GM19438 (cell line): Measurements from ENCODE around the gene SACS.
"Not testable (repeated sequence)": the region's sequence is repeated elsewhere in the genome, so short reads cannot be mapped to it uniquely, and the experiment has no call there.

Experiments
- ATAC-seq: cut with Tn5 transposase; IDR thresholded peaks from one replicate; pipeline ENCODE4 v1.9.1; 2021; ENCODE audit warnings: low read depth; ENCODE audit not compliant: unreplicated experiment

SACS gene

DNA sequence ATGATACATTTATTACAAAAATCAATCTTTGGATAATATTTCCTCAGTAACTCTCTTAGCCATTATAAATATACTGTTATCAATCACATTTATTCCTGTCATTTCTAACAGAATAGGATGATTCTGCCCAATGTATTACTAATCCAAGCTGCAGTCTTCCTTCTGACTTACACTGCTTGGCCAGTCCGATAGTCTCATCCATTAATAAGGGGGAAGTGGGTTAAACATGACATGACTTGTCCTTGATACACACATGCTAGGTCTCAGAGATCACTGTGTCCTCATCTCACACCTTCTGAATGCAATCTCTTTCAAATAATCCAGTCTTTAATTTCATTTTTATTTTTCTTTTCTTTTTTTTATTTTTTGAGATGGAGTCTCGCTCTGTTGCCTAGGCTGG lies 18.8 kb downstream of the SACS start:
- no peak for ATAC-seq

DNA sequence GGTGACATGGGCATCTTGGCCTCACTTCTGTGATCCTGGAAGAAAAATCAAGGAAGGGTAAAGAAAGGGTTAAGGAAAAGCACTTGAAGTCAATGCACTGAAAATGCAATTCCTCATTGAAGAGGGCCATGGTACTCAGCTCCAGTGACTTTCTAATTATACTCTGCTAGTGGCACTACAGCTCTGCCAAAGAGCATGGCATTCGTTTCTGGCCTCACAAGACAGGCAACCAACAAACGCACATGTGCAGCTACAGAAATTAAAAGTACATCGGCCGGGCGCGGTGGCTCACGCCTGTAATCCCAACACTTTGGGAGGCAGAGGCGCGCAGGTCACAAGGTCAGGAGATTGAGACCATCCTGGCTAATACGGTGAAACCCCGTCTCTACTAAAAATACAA lies 21.8 kb downstream of the SACS start:
- no peak for ATAC-seq

DNA sequence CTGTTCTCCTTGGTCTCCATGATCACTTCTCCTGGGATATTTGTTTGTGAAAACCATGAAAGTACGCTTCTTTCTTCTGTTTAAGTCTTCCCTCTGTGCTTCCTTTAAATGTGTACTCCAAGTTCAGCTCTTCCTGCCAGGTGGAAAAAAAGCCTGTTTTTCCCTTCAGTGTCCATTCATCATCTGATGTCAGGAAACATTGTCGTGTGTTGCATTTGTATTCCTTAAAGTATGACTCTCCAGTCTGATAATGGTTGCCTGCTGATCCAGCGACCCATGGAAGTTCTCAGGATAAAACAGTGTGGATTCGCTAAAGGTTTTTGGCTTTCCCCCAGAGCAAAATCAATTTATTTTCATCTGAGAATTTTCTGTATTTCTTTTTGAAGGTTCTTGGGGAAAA lies 22.3 kb downstream of the SACS start:
- no peak for ATAC-seq

DNA sequence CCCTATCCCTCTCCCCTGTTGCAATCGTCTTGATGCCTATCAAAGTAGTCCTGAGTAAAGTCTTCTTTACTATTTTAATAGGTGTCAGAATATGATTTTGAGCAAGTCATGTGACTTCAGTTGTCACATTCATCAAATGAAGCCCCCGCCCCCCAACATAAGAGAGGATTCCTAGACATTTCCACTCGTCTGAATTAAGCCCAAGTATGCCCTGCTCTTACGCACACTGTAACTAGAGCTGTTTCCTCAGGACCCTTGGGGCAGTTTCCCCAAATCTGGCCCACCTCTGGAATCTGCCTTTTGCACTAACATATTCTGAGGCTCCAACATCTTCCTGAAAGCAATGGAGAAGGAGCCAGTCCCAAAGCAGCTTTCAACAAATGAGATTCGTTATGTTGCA lies 25.5 kb downstream of the SACS start:
- no peak for ATAC-seq

DNA sequence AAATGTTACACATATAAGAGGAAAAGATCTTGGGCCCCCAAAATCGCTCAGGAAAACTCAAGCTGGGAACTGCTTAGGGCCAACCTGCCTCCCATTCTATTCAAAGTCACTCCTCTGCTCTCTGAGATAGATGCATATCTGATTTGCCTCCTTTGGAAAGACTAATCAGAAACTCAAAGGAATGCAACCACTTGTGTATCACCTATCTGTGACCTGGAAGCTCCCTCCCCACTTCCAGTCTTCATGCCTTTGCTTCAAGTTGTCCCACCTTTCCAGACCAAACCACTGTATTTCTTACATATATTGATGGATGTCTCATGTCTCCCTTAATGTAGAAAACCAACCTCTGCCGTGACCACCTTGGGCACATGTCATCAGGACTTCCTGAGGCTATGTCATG lies 32.3 kb downstream of the SACS start:
- not testable (repeated sequence) for ATAC-seq

DNA sequence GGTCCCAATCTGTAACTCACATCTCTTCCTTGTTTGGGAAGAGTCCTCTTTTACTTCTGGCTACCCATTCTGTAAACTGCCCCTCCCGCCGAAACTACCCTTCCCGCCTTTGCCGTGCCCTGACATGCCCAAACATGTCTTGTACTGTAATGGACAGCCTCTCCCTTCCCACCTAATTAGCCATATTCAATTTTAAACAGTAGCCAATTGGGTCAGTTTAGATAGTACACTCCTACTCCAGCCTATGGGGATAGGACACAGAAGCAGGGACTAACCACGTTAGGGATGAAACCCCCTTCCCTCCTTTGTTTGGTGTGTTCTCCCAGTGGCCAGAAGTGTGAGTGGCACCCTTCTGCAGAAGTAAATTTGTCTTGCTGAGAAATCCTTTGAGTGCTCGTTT lies 34.2 kb downstream of the SACS start:
- no peak for ATAC-seq

DNA sequence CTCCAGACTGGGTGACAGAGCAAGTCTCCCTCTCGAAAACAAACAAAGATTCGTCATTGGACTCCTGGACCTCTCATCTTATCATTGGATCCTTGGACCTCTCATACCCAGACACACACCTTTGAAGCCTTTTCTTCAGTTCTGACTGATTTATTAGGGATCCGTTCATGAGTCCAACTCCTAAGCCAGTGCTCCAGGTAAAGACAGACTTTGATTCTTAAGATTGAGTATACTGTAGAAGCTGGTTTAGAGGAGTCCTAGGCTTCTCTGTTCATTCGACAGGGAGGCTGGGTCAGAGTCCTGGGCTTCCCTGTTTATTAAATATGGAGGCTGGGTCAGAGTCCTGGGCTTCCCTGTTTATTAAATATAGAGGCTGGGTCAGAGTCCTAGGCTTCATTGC lies 38.7 kb downstream of the SACS start:
- no peak for ATAC-seq

DNA sequence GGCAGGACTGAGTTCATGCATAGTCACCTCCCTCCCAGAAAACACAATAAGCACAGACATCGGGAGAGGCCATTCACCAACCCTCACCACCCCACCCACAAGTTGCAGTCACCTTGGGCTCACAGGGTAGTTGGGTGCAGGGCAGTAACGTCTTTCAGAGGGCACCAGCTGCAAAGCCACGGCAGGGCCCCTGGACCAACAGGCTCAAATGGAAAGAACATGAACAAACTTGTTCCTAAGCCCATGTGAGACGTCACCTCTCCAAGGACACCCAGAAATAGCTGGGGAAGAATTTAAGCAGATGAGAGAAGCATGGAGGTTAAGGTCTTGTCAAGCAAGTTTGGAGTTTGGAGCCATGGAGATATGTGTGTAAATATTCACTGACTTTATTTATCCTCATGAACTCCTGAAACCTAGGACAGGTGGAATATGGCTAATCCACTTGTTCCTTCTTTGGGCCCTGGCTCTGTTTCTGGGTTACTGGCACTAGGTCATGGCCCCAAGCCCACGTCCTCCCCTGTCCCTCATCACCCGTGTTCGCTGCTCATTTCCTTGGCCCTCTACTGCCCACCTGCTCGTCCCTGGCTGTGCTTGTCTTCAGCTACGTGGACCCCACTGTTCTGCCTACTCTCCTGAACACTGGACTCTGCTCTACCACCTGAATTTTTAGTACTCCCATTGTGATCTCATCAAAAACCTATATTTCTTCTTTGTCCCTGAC lies 40.4 kb downstream of the SACS start:
- ATAC-seq: no peak

DNA sequence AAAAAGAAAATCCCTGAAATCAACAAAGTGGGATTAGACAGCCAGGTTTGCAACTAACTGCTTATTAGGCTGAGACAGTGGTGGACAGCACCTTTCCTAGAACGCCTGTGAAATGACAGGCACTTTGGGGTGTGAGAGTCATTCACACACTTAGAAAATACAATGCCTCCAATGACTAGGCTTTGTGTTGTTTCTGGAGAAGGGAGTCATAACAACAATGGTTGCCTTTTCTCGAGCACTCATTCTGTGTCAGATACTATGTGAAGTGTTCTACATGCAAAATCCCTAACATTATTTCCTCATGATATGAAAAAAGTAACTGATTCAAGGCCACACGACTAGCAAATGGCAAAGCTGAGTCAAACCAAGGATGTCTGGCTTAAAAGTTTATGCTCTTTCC lies 41.2 kb downstream of the SACS start:
- no peak for ATAC-seq

DNA sequence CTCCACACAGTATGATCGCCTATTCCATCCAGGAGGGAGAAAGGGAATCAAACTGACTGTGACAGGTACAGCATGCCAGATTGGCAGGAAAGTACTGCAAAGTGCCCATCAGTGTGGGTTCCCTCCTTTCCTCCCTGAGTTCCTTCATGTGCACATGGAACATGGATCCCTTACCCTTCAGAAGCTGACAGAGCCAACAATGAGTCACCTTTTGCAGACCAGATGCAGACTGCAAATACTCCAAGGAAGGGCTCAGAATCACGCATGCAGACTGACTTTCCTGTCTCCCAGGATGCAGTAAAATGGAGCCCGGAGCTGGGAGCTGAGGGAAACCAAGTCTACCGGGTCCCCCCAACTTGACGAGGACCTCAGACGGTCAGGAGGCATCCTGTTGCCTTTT lies 41.8 kb downstream of the SACS start:
- no peak for ATAC-seq

DNA sequence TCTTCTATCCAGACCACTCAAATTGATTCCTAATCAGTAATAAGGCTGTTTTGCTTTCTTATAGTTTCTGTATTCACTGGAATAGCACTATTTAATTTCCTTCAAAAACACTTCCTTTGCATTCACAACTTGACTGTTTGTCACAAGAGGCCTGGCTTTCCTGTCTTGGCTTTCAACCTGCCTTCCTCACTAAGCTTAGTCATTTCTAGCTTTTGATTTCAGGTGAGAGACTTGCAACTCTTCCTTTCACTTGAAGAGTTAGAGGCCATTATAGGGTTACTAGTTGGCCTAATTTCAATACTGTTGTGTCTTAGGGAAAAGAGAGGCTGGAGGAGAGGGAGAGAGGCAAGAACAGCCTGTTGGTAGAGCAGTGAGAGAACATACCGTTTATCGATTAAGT lies 47.0 kb downstream of the SACS start:
- ATAC-seq: peak; percentile 67

DNA sequence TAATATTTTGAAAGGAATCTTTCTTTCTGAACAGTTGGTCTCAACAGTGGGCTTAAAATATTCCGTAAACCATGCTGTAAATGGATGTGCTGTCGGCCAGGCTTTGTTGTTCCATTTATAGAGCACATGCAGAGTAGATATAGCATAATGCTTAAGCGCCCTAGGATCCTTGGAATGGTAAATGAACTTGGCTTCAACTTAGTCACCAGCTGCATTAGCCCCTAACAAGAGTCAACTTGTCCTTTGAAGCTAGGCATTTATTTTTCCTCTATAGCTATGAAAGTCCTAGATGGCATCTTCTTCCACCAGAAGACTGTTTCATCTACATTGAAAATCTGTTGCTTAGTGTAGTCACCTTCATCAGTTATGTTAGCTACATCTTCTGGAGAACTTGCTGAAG lies 47.6 kb downstream of the SACS start:
- ATAC-seq: no peak

DNA sequence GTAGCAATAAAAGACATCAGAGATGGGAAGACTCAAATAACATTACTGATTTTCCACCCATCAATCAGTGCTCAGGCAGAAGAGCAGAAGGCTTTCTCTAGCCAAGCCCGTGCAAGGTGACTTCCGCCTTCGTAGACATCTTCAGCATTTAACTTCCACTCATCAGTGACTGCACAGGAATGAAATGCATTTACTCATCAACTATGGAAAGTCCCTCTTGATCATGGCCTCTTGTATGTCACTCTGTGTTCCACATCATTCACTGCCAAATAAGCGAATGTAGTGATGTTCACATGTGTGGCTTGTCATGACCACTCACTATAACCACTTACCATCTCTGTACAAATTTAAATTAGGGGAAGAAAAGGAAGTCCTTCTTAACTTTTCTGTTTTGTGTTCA lies 49.4 kb downstream of the SACS start:
- peak; percentile 71 for ATAC-seq

DNA sequence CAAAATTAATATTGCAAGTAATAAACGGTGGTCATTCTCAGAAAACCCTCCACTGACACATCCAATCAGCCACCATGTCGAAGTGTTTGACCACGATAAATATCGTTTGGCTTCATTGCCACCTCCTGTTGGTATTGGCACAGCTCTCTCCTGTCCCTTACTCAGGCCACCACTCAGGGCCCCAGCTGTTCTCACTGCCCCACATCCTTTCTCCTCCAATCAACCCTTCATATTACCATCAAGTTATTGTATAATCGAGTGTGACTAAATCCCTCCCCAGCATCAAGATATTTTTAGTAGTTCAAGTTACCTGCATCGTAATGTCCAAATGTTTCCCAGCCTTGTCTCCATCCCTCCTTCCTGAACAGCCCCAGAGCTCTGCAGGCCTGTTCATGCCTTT lies 50.4 kb downstream of the SACS start:
- no peak for ATAC-seq

DNA sequence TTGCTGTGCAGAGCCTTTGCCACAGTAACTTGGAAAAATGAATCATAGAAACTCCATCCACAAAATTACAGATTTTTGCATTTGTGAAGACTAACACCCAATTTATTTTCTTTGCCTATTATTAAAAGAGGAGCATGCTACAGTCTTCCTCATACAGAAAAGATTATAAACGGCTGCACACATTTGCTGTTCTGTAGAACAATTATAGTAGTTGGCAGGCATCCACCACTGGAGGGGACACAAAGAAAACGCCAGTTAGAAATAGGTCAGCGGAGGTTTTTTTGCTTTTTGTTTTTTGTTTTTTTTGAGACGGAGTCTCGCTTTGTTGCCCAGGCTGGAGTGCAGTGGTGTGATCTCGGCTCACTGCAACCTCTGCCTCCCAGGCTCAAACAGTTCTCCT lies 51.6 kb downstream of the SACS start:
- ATAC-seq: no peak

DNA sequence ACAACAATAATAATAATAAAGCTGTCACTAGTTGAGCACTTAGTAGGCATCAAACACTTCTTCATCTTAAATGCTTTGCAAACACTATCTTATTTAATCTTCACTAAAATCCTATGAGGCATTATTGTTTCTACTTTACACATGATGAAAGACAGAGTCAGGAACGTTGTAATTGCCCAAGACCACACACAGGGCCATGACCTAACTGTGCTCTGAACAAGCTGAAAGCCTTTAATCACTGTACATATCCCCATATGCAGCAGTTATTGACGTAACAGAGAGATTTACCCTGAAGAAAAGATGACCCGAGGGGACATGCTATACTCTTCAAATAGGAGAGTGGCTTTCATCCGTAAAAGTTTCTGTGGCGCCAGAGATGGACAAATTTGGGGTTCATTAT lies 53.0 kb downstream of the SACS start:
- ATAC-seq: no peak

DNA sequence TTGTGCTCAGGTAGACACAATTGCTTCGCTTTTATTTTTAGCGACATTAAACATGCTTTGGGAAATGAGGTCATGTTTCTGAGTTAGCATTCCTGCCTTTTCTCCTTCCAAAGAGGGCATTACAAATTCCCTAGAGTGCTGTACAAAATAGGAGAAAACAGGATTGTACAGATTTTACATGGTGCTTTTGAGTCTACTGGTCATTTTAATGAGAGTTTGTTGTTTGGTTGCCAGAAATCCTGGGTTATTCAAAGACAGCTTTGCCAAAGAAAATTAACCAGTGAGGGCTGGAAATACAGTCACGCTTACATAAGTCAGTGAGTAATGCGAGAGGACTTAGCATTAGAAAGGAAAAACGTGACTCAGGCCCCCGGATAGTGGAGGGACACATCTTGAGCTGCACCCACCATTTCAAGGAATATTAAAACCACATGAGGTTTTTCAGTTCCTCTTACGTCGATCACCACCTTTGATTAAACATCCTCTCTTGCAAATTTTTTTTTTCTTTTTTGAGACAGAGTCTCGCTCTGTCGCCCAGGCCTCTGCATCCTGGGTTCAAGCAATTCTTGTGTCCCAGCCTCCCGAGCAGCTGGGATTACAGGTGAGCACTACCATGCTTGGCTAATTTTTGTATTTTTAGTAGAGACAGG lies 55.4 kb downstream of the SACS start:
- ATAC-seq: no peak

DNA sequence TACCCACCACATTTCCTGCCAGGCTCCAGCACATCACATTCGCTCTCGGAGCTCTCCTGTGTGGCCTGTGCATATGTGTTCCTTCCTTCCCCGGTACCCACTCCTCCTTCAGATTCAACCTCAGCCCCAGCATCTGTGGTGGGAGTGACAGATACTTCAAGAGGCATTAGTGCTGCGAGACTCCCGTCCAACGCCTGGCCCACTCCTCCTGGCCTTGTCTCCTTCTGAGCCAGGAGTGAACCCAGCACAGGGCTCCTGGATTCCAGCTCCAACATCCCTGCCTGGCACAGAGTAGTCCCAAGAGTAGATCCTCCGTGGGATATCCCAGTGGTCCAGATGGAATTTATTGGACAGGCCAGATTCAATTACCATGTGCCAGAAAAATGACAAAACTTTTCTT lies 55.9 kb downstream of the SACS start:
- no peak for ATAC-seq

DNA sequence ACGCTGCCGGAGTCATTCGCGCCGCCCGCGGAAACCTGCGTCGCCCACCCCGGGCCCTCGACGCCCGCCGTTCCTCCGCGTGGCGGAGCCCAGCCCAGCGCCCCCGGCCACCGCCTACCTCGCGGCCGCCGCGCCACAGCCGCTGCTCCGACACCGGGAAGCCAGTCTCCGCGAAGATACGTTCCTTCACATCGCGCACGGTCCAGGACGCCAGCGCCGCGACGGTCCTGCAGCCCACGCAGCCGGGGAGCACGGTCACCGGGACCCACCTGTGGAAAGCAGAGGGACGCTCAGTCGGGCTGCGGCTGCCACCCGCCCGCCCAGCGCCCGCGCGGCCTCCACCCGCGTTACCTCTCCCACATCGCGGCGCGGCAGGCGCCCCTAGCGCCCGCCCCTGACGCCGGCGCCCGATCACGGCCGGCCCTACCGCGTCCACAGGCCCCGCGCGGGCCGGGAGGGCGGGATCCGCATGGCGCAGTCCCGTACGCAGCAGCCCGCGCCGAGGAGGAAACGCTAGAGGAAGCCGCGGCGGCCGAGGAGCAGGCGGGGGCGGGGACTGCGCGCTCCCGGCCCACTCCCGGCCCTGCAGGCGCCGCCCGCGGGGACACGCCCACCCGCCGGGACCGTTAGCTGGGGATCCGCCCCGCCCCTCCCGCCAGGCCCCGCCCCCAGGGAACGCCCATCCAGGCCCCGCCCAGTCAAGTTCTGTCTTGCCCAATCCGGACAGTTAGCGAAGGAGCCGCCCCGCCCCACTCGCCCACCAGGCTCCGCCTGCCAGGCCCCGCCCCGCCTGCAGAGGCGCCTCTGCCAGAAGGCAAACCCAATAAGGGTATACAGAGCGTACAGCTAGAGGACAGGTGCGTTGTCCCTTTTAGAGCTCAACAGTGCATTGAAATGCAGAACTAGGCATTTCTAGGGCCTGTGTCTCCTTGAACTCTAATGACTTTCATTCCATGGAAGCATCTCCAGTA lies 58.2 kb downstream of the SACS start:
- ATAC-seq: peak; percentile 84

DNA sequence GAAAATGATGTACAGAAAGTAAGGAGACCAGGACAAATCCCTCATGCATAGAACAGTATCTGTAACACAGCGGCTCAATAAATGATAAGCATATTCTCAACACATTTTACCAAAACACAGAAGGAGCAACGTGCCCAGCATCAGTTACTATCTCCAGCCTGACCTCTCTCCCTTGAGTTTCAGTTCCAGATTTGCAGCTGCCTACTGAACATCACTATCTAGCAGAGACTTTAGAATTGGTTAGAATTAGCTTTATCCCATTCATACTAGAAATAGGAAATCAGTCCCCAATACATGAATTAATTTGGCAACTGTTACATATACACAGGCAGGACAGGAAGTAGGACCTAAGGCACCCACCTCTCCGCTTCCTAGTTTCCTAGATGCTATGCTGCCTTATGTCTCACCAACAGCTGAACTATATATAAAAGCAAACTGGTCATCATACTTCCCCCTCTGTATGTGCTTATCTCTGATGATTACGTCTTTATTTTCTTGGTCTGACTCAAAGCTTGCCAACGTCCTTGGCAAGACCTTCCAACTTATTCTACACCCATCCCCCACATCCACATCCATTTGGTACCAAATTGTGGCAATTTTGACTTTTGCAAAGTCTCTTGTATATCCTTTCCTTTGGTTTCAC lies 61.1 kb downstream of the SACS start:
- ATAC-seq: no peak

DNA sequence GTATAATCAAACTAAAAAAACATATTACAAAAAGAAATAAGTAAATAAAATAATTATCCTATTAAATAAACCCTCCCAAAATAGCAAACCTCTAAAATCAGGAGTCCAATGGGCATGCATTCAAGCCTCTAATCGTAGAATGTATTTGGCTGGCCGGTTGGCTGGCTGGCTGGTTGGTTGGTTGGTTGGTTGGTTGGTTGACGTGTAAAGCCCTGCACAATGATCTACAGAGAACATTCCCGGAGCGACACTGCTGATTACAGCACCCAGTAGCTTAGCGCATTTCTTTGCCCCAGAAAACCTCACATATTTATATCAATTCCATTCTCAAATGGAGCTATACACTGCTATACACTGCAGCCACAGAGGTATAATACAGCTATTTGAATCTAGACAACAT lies 65.6 kb downstream of the SACS start:
- no peak for ATAC-seq
